K562 (cell line): Measurements from ENCODE around the gene CCDC47. TPM values are rescaled to one million over a fixed set of nuclear protein-coding genes. Genes with fewer than 3 reads are reported as not detected.

Experiments
- CHCHD3 ChIP-seq: fragments of 250-450 bp; sonication (Bioruptor Pico); IDR thresholded peaks from 2 replicates; pipeline ENCODE4 v2.1.2; 2022; ENCODE audit warnings: mild to moderate bottlenecking
- DACH1 ChIP-seq: fragments of 450-650 bp; IDR thresholded peaks from 2 replicates; pipeline ENCODE4 v1.6.1; 2018; ENCODE audit not compliant: partially characterized antibody
- HDAC6 ChIP-seq: IDR thresholded peaks from 2 replicates; pipeline ENCODE4 v1.6.1; 2012; ENCODE audit warnings: low read depth, mild to moderate bottlenecking, control low read depth, inconsistent platforms, low read length, moderate library complexity
- PCBP2 ChIP-seq: fragments of 200-400 bp; formaldehyde crosslinking; IDR thresholded peaks from 2 replicates; pipeline ENCODE4 v1.6.1; 2018; ENCODE audit warnings: low read length, low read depth, mild to moderate bottlenecking, moderate library complexity; ENCODE audit not compliant: poor library complexity, severe bottlenecking
- ZFP1 ChIP-seq: fragments of 450-650 bp; formaldehyde crosslinking; IDR thresholded peaks from 2 replicates; pipeline ENCODE4 v1.4.0; 2020; ENCODE audit warnings: mild to moderate bottlenecking, mixed read lengths
- ZKSCAN1 ChIP-seq: fragments of 150-350 bp; IDR thresholded peaks from 2 replicates; pipeline ENCODE4 v1.6.1; 2016; ENCODE audit warnings: low read depth, low read length
- ZNF561 ChIP-seq: fragments of 450-650 bp; formaldehyde crosslinking; conservative IDR thresholded peaks from 2 replicates; pipeline ENCODE4 v1.4.0; 2020; ENCODE audit warnings: mild to moderate bottlenecking, moderate library complexity
- polyA plus RNA-seq, 8 experiments: library from polyadenylated mRNA; depleted of rRNA in 4 of 8; stranded (reverse) in 5 of 8; unstranded in 3 of 8; fragments of >200 nt; fragmentation: Nextera tagmentation in 2 of 8; fragmentation: Illumina TruSeq in 1 of 8; extraction: Ambion mirVana in 2 of 8; extraction: Trizol in 1 of 8; gene quantifications; 2 replicates each; pipeline versions ENCODE4 v1.2.1 to v1.2.3, GENCODE V29; 2011 to 2014; ENCODE audit warnings: inconsistent platforms in 1 of 8, missing spikeins in 1 of 8
- total RNA-seq, 7 experiments: library from RNA; depleted of rRNA in 6 of 7; stranded (reverse); fragments of >200 nt in 6 of 7; fragmentation: Illumina TruSeq in 2 of 7; extraction: Trizol in 2 of 7; gene quantifications; 2 replicates each; pipeline versions ENCODE4 v1.2.1 to v1.2.3, GENCODE V29; 2011 to 2021; ENCODE audit warnings: low replicate concordance in 1 of 7
- TF ChIP-seq, protein P1 (sequence below), 2 experiments: fragments of 450-650 bp; formaldehyde crosslinking in 1 of 2; IDR thresholded peaks; 2 replicates each; pipeline versions ENCODE4 v1.4.0 to v1.6.1; 2014 to 2020; ENCODE audit warnings: mild to moderate bottlenecking in 2 of 2, borderline replicate concordance in 1 of 2, low read depth in 1 of 2
- TF ChIP-seq, protein P2 (sequence below): fragments of 250-450 bp; sonication (Bioruptor Pico); IDR thresholded peaks from 2 replicates; pipeline ENCODE4 v1.4.0; 2020; ENCODE audit warnings: mild to moderate bottlenecking, moderate library complexity
- TF ChIP-seq, protein P3 (sequence below): fragments of 450-650 bp; IDR thresholded peaks from 2 replicates; pipeline ENCODE4 v1.6.1; 2014; ENCODE audit warnings: low read depth, mild to moderate bottlenecking, moderate library complexity, borderline replicate concordance
- TF ChIP-seq, protein P4 (sequence below): sonication (generic); formaldehyde crosslinking; IDR thresholded peaks from 2 replicates; pipeline ENCODE4 v1.5.0; 2020; ENCODE audit warnings: missing genetic modification reagents

Gene CCDC47
- total and polyA plus RNA-seq, 9 of the 15 experiments (the other 6 are each of a cell fraction or from before 2014, with no cell fraction given) = 15.5 to 162 (median 122) TPM

DNA sequence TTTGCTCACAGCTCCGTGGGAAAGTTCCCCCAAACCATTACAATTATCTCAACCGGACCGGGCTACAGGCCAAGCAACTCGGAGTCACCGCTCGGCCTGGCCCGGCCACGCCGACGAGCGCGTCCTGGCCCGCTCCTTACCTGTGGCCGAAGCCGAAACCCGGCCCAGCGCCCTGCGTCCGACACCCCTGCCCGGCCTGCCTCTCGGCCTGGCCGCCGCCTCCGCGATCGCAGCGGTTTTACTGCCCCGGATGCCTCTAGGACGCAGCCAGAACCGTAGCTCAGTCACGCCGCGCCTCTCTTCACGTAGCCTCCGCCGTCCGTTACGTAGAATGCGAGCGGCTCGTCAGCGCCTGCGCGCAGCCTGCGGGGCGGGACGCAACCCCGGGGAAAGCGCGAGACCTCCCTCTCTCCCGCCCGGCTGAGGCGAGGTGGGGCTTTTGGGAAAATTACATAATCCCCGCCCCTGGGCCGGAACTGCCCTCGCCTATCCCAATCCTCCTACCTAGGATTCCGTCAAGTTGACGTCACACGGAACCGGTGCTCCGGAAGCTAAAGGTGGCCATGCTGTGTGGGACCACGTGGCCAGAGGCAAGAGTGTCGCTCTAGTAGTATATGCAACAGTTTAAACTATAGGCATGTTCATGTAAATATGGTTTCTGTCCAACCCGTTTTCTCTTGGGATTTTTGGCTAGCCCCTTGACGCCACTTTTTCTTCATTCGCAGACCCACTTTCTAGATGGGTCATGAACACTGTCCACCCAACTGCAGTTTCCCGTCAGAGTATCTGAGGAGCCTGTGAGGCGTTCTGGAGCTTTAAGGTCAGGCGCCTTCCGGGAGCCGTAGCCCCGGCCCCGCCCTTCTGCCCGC, at the start of gene CCDC47 (continued):
- TF ChIP-seq, protein P1, sequence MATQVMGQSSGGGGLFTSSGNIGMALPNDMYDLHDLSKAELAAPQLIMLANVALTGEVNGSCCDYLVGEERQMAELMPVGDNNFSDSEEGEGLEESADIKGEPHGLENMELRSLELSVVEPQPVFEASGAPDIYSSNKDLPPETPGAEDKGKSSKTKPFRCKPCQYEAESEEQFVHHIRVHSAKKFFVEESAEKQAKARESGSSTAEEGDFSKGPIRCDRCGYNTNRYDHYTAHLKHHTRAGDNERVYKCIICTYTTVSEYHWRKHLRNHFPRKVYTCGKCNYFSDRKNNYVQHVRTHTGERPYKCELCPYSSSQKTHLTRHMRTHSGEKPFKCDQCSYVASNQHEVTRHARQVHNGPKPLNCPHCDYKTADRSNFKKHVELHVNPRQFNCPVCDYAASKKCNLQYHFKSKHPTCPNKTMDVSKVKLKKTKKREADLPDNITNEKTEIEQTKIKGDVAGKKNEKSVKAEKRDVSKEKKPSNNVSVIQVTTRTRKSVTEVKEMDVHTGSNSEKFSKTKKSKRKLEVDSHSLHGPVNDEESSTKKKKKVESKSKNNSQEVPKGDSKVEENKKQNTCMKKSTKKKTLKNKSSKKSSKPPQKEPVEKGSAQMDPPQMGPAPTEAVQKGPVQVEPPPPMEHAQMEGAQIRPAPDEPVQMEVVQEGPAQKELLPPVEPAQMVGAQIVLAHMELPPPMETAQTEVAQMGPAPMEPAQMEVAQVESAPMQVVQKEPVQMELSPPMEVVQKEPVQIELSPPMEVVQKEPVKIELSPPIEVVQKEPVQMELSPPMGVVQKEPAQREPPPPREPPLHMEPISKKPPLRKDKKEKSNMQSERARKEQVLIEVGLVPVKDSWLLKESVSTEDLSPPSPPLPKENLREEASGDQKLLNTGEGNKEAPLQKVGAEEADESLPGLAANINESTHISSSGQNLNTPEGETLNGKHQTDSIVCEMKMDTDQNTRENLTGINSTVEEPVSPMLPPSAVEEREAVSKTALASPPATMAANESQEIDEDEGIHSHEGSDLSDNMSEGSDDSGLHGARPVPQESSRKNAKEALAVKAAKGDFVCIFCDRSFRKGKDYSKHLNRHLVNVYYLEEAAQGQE (IDR thresholded peaks at IDR 0.05; ENCODE audit: borderline replicate concordance) = no peak
- TF ChIP-seq, protein P1 (CRISPR knock-in tag; IDR thresholded peaks at IDR 0.05; ENCODE audit: low read depth) = peak; percentile 80; the same call in 1 of the 2 replicates
- TF ChIP-seq PCBP2 (no peak), ZNF561 (no peak), DACH1 (no peak), HDAC6 (no peak), ZKSCAN1 (peak; percentile 69; the same call in 1 of the 2 replicates), CHCHD3 (CRISPR knock-in tag) (no peak), ZFP1 (0 out of 2 replicates have a peak, but pooled peaks have one; percentile 8)
- TF ChIP-seq, protein P2, sequence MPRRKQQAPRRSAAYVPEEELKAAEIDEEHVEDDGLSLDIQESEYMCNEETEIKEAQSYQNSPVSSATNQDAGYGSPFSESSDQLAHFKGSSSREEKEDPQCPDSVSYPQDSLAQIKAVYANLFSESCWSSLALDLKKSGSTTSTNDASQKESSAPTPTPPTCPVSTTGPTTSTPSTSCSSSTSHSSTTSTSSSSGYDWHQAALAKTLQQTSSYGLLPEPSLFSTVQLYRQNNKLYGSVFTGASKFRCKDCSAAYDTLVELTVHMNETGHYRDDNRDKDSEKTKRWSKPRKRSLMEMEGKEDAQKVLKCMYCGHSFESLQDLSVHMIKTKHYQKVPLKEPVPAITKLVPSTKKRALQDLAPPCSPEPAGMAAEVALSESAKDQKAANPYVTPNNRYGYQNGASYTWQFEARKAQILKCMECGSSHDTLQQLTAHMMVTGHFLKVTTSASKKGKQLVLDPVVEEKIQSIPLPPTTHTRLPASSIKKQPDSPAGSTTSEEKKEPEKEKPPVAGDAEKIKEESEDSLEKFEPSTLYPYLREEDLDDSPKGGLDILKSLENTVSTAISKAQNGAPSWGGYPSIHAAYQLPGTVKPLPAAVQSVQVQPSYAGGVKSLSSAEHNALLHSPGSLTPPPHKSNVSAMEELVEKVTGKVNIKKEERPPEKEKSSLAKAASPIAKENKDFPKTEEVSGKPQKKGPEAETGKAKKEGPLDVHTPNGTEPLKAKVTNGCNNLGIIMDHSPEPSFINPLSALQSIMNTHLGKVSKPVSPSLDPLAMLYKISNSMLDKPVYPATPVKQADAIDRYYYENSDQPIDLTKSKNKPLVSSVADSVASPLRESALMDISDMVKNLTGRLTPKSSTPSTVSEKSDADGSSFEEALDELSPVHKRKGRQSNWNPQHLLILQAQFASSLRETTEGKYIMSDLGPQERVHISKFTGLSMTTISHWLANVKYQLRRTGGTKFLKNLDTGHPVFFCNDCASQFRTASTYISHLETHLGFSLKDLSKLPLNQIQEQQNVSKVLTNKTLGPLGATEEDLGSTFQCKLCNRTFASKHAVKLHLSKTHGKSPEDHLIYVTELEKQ (CRISPR knock-in tag) = no peak
- TF ChIP-seq, protein P3, sequence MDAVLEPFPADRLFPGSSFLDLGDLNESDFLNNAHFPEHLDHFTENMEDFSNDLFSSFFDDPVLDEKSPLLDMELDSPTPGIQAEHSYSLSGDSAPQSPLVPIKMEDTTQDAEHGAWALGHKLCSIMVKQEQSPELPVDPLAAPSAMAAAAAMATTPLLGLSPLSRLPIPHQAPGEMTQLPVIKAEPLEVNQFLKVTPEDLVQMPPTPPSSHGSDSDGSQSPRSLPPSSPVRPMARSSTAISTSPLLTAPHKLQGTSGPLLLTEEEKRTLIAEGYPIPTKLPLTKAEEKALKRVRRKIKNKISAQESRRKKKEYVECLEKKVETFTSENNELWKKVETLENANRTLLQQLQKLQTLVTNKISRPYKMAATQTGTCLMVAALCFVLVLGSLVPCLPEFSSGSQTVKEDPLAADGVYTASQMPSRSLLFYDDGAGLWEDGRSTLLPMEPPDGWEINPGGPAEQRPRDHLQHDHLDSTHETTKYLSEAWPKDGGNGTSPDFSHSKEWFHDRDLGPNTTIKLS = peak; percentile 98
- TF ChIP-seq, protein P4, sequence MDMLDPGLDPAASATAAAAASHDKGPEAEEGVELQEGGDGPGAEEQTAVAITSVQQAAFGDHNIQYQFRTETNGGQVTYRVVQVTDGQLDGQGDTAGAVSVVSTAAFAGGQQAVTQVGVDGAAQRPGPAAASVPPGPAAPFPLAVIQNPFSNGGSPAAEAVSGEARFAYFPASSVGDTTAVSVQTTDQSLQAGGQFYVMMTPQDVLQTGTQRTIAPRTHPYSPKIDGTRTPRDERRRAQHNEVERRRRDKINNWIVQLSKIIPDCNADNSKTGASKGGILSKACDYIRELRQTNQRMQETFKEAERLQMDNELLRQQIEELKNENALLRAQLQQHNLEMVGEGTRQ = peak; percentile 82
